ENCODE results near the gene S100A12.

- TF ChIP-seq POLR2A (IDR thresholded peaks at IDR 0.05) (no peak), CTCF (IDR thresholded peaks at IDR 0.05 in 4 of 5, conservative IDR thresholded peaks at IDR 0.05 in 1 of 5) (no peak)
Observed at GRCh38 chr1:153364156-153364555, 11.3 kb downstream of the S100A12 start.
